H54 (cell line): Measurements from ENCODE around the gene KMT2C.
"Not testable (repeated sequence)": the region's sequence is repeated elsewhere in the genome, so short reads cannot be mapped to it uniquely, and the experiment has no call there.

ENCODE experiments used
- DNase-seq: peaks from one replicate; pipeline ENCODE4 v3.0.0; 2011; ENCODE audit warnings: low spot score, mixed read lengths; ENCODE audit not compliant: insufficient read length
- FAIRE-seq: peaks from 3 replicates; lab custom pipeline; 2011; peaks lifted over from hg19 to GRCh38; lab: Jason Lieb, UNC
- POLR2A ChIP-seq: IDR thresholded peaks from 2 replicates; pipeline ENCODE4 v1.6.1; 2011; ENCODE audit warnings: low read depth, mild to moderate bottlenecking, low read length

KMT2C gene

DNA sequence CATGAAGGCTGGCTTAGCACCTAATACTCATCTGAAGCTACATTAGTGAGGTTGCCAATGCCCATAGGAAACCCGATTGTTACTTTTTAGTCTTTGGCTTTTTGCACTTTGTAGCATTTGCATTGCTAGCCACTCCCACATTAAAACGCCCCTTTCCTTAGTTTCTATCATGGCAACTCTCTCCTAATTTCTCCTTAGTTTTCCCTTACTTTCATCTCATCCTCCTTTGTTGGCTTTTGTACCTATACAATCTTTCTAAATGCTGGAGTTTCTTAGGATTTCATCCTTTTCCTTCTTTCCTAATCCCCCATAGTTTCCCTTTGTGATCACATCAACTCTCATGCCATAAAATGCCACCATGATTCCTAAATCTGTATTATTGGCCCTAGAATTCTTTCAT lies 168.9 kb downstream of the KMT2C start:
- DNase-seq, FAIRE-seq: not testable (repeated sequence)

- peak; percentile 36 for FAIRE-seq
- DNase-seq: not testable (repeated sequence)
Observed at GRCh38 chr7:152264915-152265314, 170.9 kb downstream of the KMT2C start.

DNA sequence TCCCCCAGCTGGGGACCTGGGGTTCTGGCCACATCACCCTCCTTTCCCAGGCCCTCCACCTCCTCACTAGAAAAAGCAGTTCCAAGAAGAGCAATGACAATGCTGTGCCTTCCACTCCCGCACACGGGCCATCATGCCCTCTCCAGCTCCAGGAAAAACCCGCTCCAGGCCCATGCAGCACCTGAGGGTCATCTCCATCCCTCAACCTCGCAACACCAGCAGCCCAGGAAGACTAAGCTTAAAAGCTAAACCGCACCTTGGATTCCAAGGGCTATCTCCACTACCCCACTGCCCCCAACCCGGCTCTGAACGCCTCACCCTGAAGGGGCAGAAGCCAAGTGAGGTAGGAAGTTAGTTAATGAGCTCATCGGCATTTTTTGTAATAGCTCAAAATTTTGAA lies 173.7 kb downstream of the KMT2C start:
- not testable (repeated sequence) for FAIRE-seq, DNase-seq

DNA sequence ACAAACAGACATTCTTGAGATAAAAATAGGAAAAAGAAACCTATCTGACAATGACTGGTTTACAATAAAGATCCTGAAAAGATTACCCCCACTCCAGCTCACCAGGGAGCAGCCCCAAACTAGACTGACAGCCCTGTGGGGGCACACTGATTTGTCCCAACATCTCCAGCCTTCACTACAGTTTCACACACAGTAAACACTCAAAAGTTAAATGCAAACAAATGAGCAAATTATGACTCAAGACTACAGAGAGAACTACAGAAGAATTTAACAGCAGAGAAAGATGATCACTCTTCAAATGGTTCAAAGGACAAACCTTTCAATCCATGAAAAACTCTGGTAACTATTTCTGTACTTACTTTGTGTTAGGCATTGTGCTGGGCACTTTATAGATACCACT lies 176.2 kb downstream of the KMT2C start:
- not testable (repeated sequence) for DNase-seq

DNA sequence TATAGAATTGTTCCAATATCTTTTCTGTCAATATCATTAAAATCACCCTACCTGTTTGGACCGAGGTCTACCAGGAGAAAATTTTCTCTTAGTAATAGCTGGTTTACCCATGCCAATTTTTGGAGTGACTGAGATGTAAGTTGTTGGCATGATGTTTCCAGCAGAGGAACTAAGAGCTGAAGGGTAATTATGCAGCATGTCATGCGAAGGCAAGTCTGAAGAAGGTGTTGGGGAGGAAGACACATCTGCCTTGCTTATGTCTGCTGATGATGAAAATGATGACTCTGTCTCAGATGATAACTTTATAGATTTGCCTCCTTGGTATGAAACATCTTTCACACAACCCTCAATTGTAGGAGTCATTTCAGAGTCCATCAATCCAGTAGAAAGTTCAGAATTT lies 188.0 kb downstream of the KMT2C start:
- not testable (repeated sequence) for DNase-seq
- peak; percentile 100 for FAIRE-seq

More for the DNA sequence above, 176.2 kb downstream of the KMT2C start:
- FAIRE-seq: peak; percentile 82

- FAIRE-seq: peak; percentile 27
- not testable (repeated sequence) for DNase-seq
Observed at GRCh38 chr7:152245417-152245816, 190.4 kb downstream of the KMT2C start.

- not testable (repeated sequence) for DNase-seq, FAIRE-seq
Observed at GRCh38 chr7:152243464-152243863, 192.3 kb downstream of the KMT2C start.

- not testable (repeated sequence) for DNase-seq, FAIRE-seq
Observed at GRCh38 chr7:152241301-152241700, 194.5 kb downstream of the KMT2C start.

DNA sequence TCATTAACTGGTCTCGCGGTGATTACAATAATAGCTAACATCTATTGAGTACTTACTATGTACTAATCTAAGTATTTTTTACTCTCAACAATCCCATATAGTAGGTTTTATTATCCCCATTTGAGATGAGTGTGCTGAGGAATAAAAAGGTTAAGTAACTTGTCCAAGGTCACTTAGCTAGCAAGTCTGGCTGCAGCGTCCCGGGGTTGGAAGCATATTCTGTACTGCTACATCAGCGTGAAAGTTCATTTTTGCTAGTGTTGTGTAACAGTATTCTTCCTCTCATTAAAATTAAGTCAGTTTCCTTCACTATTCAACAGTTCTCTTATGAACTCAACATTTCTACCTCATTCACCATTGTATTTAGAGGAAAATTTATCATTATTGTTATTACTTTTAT lies 199.5 kb downstream of the KMT2C start:
- FAIRE-seq: not testable (repeated sequence)

GRCh38 chr7:152234421-152234820 lies 201.4 kb downstream of the KMT2C start:
- DNase-seq: not testable (repeated sequence)
- FAIRE-seq: peak; percentile 89

More for the DNA sequence above, 199.5 kb downstream of the KMT2C start:
- not testable (repeated sequence) for DNase-seq

DNA sequence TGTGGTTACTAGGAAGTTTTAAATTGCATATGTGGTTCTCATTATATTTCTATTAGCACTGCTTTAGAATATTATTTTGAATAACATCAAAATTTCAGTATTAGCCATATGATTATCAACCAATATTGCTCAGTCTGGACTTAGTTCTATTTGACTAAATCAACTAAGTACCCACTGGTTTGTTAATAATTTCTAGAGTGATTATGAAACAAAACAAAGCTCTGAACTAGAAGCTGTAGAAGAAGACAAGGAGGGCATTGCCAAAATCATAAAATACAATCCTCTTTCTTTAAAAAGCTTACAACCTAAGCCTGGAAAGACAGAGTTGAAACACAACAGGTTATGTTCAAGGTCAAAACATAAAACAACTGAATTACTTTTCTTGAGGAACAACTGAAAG lies 204.7 kb downstream of the KMT2C start:
- FAIRE-seq: peak; percentile 61
- no peak for TF ChIP-seq POLR2A

GRCh38 chr7:152219556-152219955 lies 216.2 kb downstream of the KMT2C start:
- not testable (repeated sequence) for FAIRE-seq

More for the DNA sequence above, 204.7 kb downstream of the KMT2C start:
- no peak for DNase-seq

GRCh38 chr7:152208766-152209165 lies 227.0 kb downstream of the KMT2C start:
- DNase-seq, FAIRE-seq: not testable (repeated sequence)

More at GRCh38 chr7:152219556-152219955, 216.2 kb downstream of the KMT2C start:
- not testable (repeated sequence) for DNase-seq

- FAIRE-seq, DNase-seq: not testable (repeated sequence)
Observed at GRCh38 chr7:152204417-152204816, 231.4 kb downstream of the KMT2C start.

GRCh38 chr7:152203095-152203494 lies 232.7 kb downstream of the KMT2C start:
- no peak for TF ChIP-seq POLR2A
- DNase-seq (no peak), FAIRE-seq (no peak)

GRCh38 chr7:152202056-152202455 lies 233.7 kb downstream of the KMT2C start:
- peak; percentile 76 for FAIRE-seq
- TF ChIP-seq POLR2A: no peak
- no peak for DNase-seq
